Endothelial cell (in vitro differentiated cells): Measurements from ENCODE around the gene MYO1E. TPM values are rescaled to one million over a fixed set of nuclear protein-coding genes. Genes with fewer than 3 reads are reported as not detected.

Experiments used
- DNase-seq: peaks from one replicate; pipeline ENCODE4 v3.0.0; 2021; ENCODE audit warnings: low spot score
- H3K27ac Mint-ChIP-seq: one replicate; pipeline ENCODE4 v1.8.0; 2021; ENCODE audit warnings: mixed read lengths, inconsistent platforms; ENCODE audit not compliant: unreplicated experiment
- H3K27me3 Mint-ChIP-seq: one replicate; pipeline ENCODE4 v1.8.0; 2021; ENCODE audit warnings: mild to moderate bottlenecking, moderate library complexity, mixed read lengths, inconsistent platforms; ENCODE audit not compliant: unreplicated experiment
- H3K36me3 Mint-ChIP-seq: one replicate; pipeline ENCODE4 v1.8.0; 2021; ENCODE audit warnings: mild to moderate bottlenecking, low read depth, mixed read lengths, inconsistent platforms; ENCODE audit not compliant: unreplicated experiment
- H3K4me1 Mint-ChIP-seq: one replicate; pipeline ENCODE4 v1.8.0; 2021; ENCODE audit warnings: mild to moderate bottlenecking, mixed read lengths, inconsistent platforms; ENCODE audit not compliant: unreplicated experiment
- H3K4me3 Mint-ChIP-seq: one replicate; pipeline ENCODE4 v1.8.0; 2021; ENCODE audit warnings: mild to moderate bottlenecking, mixed read lengths, inconsistent platforms; ENCODE audit not compliant: unreplicated experiment
- H3K9me3 Mint-ChIP-seq: one replicate; pipeline ENCODE4 v1.8.0; 2021; ENCODE audit warnings: mixed read lengths, inconsistent platforms; ENCODE audit not compliant: unreplicated experiment
- CTCF ChIP-seq: fragments of 200-600 bp; sonication (generic); IDR thresholded peaks from one replicate; pipeline ENCODE4 v1.5.0; 2021; ENCODE audit warnings: antibody characterized with exemption; ENCODE audit not compliant: unreplicated experiment
- total RNA-seq: library from RNA; stranded (reverse); fragmentation: NEBNext Ultra II Directional; extraction: Animal tissue kit (Norgen Biotek cat#: 25700); gene quantifications from one replicate; pipeline ENCODE4 v1.2.1, GENCODE V29; 2021; ENCODE audit not compliant: unreplicated experiment

Gene MYO1E
- total RNA-seq, 1 donor from 2014 or later = 146 TPM

GRCh38 chr15:59292442-59293151 lies 80.1 kb downstream of the MYO1E start:
- no peaks in the 10 kb centered on the region for H3K9me3 Mint-ChIP-seq
- no peak for TF ChIP-seq CTCF
- peaks cover 7% of the 10 kb centered on the region for H3K36me3 Mint-ChIP-seq
- peak; percentile 23 for DNase-seq
- H3K27ac Mint-ChIP-seq = peak overlapping the region; percentile 96
- H3K4me3 Mint-ChIP-seq = no peak overlapping the region
- no peaks in the 10 kb centered on the region for H3K27me3 Mint-ChIP-seq
- peaks cover 42% of the 10 kb centered on the region for H3K4me1 Mint-ChIP-seq

- Mint-ChIP-seq H3K27me3 (no peaks in the 10 kb centered on the region), H3K4me3 (no peak overlapping the region), H3K27ac (no peak overlapping the region), H3K9me3 (no peaks in the 10 kb centered on the region), H3K36me3 (peaks cover 7% of the 10 kb centered on the region), H3K4me1 (peaks cover 38% of the 10 kb centered on the region)
- TF ChIP-seq CTCF = no peak
- no peak for DNase-seq
These were observed 81.5 kb downstream of the MYO1E start for GRCh38 chr15:59291213-59291549.

- H3K27ac Mint-ChIP-seq = no peak overlapping the region
- H3K4me3 Mint-ChIP-seq = no peak overlapping the region
- H3K9me3 Mint-ChIP-seq = no peaks in the 10 kb centered on the region
- TF ChIP-seq CTCF = no peak
- DNase-seq = no peak
- peaks cover 32% of the 10 kb centered on the region for H3K4me1 Mint-ChIP-seq
- peaks cover 7% of the 10 kb centered on the region for H3K36me3 Mint-ChIP-seq
- H3K27me3 Mint-ChIP-seq = no peaks in the 10 kb centered on the region
These were observed 82.1 kb downstream of the MYO1E start for GRCh38 chr15:59290295-59291212.

- no peaks in the 10 kb centered on the region for H3K27me3 Mint-ChIP-seq
- no peaks in the 10 kb centered on the region for H3K9me3 Mint-ChIP-seq
- H3K4me3 Mint-ChIP-seq = no peak overlapping the region
- H3K4me1 Mint-ChIP-seq = peaks cover 22% of the 10 kb centered on the region
- no peak for TF ChIP-seq CTCF
- DNase-seq = no peak
- peaks cover under 1% of the 10 kb centered on the region for H3K36me3 Mint-ChIP-seq
- H3K27ac Mint-ChIP-seq = no peak overlapping the region
These were observed 83.1 kb downstream of the MYO1E start for GRCh38 chr15:59289574-59289973.
